CD4-positive, alpha-beta T cell treated with Interferon gamma for 1 hour (primary cell): ENCODE measurements around the gene DUSP6.

ENCODE experiments used
- DNase-seq: peaks from one replicate; pipeline ENCODE4 v3.0.0-alpha.2; 2020

The DUSP6 gene

DNA sequence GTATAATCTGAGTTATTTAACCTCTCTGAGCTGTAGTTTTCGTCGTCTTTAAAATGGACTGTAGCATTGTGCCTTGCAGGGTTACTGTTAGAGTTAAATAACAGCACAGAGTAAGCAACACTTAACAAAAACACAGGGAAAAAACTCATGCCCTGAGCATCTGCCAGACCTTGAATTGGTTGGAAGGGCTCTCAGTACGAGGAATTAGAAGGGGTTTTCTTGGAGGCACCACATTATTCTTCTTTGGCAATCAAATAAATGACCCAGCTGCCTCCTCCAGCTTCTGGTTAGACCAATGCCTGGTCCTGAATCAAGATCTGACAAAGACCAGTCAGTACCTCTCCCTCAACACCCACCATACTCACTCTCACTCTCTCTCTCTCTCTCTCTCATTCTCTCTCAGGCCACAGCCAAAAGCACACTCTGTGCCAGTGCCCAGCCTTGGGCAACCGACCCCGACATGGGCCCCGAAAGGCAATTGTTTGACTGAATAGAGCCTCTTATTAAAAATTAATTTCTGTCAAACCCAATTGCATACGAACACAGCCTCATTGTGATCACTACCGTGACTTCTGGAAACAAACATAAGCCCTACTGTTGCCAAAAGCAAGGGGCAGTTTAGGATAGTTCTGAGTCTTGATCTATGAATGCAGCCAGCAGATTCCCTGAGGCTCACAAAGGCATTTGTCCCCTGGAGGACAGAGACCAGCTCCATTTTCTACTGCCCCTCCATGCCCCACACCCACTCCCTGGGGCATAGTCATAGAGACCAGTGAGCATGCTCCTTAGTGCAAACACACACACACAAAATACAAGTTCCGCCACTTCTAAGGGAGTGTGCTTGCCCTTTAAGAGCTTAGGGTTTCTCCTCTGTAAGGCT lies 23.9 kb downstream of the DUSP6 start:
- DNase-seq: no peak

DNA sequence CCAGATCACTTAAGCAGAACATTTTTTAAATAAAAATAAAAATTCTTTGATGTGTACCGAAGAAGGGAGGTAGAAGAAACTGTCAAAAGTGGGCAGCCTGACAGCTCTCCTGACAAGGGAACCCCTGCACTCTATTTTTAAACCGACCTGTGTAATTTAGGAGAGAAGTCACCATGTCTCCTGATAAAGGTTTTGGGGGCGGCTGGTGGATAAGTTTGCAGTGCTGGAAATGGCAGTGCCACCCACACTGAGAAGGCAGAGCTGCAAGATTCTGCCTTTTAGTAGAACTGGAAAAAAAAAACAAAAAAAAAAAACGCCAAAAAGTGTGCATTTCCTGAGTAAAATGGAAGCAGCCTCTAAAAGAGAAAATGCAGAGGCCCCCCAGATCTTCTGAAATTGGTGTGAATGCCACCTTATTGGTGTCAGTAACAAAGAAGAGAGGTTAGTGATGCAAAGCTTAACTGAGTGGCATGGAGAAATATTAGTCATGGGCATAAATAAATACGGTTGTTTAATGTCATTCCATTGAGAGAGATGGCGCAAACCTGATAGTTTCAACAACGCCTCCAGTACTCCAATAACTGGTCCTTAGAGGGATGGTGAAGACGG lies 24.7 kb downstream of the DUSP6 start:
- DNase-seq: no peak

GRCh38 chr12:89326239-89327040 lies 25.9 kb downstream of the DUSP6 start:
- DNase-seq: no peak

GRCh38 chr12:89325495-89325894 lies 26.8 kb downstream of the DUSP6 start:
- DNase-seq: no peak

- DNase-seq: no peak
Measured at GRCh38 chr12:89324437-89324836, 27.9 kb downstream of the DUSP6 start.

GRCh38 chr12:89323568-89324218 lies 28.6 kb downstream of the DUSP6 start:
- DNase-seq: no peak

- no peak for DNase-seq
Measured at GRCh38 chr12:89320735-89321134, 31.6 kb downstream of the DUSP6 start.

DNA sequence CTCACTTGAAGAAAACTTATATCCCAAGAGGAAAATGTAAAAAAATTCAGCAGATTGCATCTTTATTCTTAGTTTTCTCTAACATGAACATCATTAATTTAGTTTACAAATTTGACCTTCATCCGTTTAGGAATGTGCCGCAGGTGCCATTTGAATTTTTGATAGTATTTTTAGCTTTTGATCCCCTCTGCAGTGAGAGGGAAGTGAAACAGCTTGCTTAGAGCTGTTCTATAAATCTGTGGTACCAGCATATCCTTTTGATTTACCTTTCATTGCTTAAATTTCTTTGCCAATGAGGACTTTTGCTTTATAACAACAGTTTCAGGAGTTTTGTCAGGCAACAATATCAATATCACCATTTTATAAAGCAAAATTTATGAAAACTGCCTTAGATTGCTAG lies 32.7 kb downstream of the DUSP6 start:
- no peak for DNase-seq

GRCh38 chr12:89319122-89319521 lies 33.2 kb downstream of the DUSP6 start:
- no peak for DNase-seq

DNA sequence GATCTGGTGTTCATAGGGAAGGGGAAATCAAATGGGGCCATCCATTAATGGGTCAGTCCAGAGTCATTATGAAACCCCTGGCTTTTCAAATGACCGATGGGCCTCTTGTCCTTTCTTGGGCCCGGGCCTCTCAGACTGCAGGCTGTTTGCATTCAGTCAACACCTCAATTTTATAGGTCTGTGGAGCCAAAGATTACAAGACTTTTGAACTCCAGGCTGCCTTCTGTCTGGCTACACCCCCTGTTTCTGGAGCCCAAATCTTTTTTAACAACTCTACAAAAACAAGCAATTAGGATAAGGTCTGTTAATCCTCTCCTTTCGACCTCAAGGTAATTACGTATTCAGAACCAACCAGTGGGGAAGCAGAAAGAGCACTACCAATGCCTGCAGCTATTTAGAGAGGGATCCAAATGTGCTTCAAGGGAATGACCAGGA lies 35.6 kb downstream of the DUSP6 start:
- DNase-seq: no peak

- no peak for DNase-seq
Measured at GRCh38 chr12:89314060-89314761, 38.1 kb downstream of the DUSP6 start.

- DNase-seq: no peak
Measured at GRCh38 chr12:89311703-89312293, 40.5 kb downstream of the DUSP6 start.

DNA sequence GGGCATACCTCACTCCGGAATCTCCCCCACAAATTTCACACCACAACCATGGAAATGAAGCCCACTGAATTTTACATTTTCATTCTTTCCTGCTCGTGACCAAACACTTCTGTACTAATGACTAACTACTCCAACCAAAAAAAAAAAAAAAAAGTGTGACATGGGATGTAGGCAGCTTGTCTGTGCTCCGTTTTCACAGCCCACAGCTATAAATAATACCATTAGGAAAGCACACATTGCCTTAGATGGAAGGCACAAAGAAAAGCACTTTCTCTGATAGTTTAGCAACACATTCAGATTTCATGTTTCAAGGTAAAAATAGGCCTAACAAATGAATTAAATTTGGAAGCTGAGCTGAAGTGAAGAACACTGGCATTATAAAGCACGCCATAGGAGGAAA lies 42.5 kb downstream of the DUSP6 start:
- DNase-seq: no peak

- no peak for DNase-seq
Measured at GRCh38 chr12:89309440-89309802, 42.9 kb downstream of the DUSP6 start.

- DNase-seq: no peak
Measured at GRCh38 chr12:89307474-89308253, 44.6 kb downstream of the DUSP6 start.

DNA sequence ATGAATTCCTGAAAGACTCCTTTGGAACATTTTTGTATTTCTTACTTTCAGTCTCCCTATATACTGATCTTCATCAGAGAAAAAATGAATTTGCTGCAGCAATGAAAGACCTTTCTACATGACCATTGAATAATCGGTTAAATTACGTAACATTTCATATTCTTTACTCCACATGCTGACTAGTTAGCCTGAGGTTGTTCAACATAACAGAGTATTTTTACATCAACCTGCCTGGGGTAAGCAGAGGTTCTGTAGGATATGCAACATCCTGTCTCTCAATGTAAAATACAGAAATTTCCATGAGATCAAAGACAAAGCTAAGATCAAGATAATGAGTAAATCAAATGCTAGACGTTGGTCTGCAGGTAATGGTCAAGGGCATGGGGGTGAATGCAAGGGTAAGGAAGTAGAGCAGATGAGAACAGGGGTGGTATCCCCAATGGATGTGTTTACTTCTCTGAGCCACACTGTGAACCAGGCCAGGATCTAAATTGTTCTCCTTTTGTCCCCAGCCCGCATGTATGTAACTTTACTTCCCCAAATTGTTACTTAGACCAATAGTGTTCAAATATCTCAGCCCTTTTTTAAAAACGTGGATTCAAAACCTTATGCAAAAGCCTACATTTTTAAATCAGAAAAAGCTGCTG lies 45.4 kb downstream of the DUSP6 start:
- DNase-seq: no peak

DNA sequence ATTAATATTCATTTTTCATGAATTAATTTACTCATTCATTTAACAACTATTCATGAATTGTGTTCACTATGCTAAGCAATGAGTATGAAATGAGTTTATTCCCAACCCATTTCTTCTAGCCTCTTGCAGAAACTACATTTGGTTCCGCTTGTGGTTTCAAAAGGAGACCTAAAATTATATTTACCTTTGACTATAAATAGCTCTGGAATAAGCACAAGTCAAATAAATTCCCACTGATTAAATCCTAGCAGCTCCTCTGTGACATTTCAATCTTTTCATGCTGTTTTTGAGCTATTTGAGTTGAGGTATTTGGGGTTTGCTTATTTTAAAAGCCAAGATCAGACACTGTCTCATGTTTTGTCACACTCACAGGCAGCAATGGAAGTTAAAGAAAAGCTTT lies 46.9 kb downstream of the DUSP6 start:
- DNase-seq: no peak

DNA sequence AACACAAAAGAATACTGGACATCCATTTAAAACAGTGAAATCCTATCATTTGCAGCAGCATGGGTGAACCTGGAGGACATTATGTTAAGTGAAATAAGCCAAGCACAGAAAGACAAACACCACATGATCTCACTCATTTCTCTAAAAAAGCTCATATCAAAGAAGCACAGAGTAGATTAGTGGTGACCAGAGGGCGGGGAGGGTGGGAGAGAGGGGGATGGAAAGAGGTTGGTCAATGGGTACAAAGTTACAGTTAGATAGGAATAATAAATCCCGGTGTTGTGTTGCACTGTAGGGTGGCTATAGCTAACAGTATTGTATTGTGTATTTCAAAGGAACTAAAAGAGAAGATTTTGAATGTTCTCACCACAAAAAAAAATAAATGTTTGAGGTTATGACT lies 52.4 kb downstream of the DUSP6 start:
- DNase-seq: no peak

DNA sequence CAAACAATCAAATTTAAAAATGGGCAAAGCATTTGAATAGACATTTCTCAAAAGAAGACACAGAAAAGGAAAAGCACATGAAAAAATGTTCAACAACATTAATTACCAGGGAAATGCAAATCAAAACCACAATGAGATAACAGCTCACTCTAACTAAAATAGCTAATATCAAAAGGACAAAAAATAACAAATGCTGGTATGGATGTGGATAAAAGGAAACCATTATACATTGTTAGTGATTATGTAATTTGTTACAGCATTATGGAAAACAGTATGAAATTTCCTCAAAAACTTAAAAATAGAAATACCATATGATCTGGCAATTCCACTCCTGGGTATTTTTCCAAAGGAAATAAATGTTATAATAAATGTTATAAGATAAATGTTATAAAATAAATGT lies 52.9 kb downstream of the DUSP6 start:
- no peak for DNase-seq
